Effector memory CD8-positive, alpha-beta T cell (primary cell): Measurements from ENCODE around the gene PLS3.
"Not testable (repeated sequence)": the region's sequence is repeated elsewhere in the genome, so short reads cannot be mapped to it uniquely, and the experiment has no call there.

Source experiments
- ATAC-seq: fragments of 150-1000 bp; cut with Tn5 transposase; replicated peaks from 2 replicates; pipeline ENCODE4 v1.10.0; 2021; ENCODE audit warnings: mild to moderate bottlenecking, moderate library complexity
- DNase-seq, 3 experiments: peaks; one replicate each; pipeline ENCODE4 v3.0.0; 2021
- H3K27ac Mint-ChIP-seq, 2 donors: one replicate each; pipeline ENCODE4 v1.8.0; 2022; ENCODE audit warnings: mild to moderate bottlenecking in 2 of 2, mixed read lengths in 2 of 2, moderate library complexity in 2 of 2
- H3K27me3 Mint-ChIP-seq, 2 donors: one replicate each; pipeline ENCODE4 v1.8.0; 2022; ENCODE audit warnings: mixed read lengths in 2 of 2
- H3K36me3 Mint-ChIP-seq: one replicate; pipeline ENCODE4 v1.8.0; 2022; ENCODE audit warnings: mild to moderate bottlenecking, moderate library complexity, mixed read lengths; ENCODE audit not compliant: insufficient read depth
- H3K4me1 Mint-ChIP-seq, 2 donors: one replicate each; pipeline ENCODE4 v1.8.0; 2022; ENCODE audit warnings: low read depth in 2 of 2, mixed read lengths in 2 of 2
- H3K4me3 Mint-ChIP-seq, 2 donors: one replicate each; pipeline ENCODE4 v1.8.0; 2022; ENCODE audit warnings: mild to moderate bottlenecking in 2 of 2, mixed read lengths in 2 of 2, moderate library complexity in 2 of 2
- H3K9me3 Mint-ChIP-seq, 2 donors: one replicate each; pipeline ENCODE4 v1.8.0; 2022; ENCODE audit warnings: mixed read lengths in 2 of 2
- total RNA-seq, 9 experiments: gene quantifications; one replicate each; lab custom pipeline; 2026; lab: John Stamatoyannopoulos, UW

The PLS3 gene, protein sequence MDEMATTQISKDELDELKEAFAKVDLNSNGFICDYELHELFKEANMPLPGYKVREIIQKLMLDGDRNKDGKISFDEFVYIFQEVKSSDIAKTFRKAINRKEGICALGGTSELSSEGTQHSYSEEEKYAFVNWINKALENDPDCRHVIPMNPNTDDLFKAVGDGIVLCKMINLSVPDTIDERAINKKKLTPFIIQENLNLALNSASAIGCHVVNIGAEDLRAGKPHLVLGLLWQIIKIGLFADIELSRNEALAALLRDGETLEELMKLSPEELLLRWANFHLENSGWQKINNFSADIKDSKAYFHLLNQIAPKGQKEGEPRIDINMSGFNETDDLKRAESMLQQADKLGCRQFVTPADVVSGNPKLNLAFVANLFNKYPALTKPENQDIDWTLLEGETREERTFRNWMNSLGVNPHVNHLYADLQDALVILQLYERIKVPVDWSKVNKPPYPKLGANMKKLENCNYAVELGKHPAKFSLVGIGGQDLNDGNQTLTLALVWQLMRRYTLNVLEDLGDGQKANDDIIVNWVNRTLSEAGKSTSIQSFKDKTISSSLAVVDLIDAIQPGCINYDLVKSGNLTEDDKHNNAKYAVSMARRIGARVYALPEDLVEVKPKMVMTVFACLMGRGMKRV
- 0.17 to 25.5 (median 1.3) reads per million in 9 experiments for total RNA-seq

DNA sequence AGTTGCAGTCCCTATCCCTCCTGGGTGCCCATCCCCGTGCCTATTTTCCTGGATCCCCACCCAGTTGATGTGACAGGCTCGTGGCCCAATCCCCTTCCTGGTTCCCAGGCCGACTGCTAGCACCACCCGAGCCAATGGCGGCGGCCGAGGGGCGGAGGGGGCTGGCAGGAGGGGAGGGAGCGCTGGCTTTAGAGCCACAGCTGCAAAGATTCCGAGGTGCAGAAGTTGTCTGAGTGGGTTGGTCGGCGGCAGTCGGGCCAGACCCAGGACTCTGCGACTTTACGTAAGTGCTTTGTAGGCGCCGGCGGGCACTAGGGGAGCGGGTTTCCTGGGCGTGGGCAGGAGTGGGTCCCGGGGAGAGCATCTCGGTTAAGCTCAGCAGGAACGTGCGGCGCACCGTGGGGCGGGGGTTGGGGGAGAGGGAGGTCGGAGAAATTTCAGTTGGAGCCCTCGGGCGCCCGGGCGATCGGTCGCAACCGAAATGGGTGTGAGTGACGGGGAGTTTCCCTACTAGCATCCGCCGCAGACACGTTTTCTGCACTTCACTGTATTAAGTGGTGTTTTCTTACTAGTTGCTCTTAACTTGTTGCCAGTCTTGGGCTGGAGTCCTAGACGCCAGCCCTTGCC lies at the start of gene PLS3:
TSS of gene PLS3 (plus strand) at position 197 of the 627 bp plus-strand sequence. CDS start 49,077 bp downstream, outside the sequence.
- H3K9me3 Mint-ChIP-seq = no peaks in the 10 kb centered on the region
- H3K36me3 Mint-ChIP-seq = no peaks in the 10 kb centered on the region
- no peak within 1 kb of the TSS for H3K27ac Mint-ChIP-seq
- DNase-seq = no peak
- H3K4me1 Mint-ChIP-seq = no peaks in the 10 kb centered on the region
- no peaks in the 10 kb centered on the region for H3K27me3 Mint-ChIP-seq
- no peak for ATAC-seq
- peak within 1 kb of the TSS in 1 of 2 donors; percentile 33 for H3K4me3 Mint-ChIP-seq

DNA sequence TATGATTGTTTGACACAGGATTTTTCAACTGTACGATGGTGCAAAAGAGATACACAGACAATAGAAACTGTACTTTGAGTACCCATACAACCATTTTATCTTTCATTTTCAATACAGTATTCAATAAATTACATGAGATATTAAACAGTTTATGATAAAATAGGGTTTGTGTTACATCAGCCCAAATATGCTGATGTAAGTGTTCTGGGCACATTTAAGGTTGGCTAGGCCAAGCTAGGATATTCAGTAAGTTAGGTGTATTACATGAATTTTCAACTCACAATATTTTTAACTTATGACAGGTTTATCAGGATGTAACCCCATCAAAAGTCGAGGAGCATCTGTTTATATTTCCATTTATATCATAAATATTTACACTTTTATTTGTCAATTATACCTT lies 42.9 kb upstream of the PLS3 start:
- Mint-ChIP-seq H3K9me3 (no peaks in the 10 kb centered on the region), H3K36me3 (no peaks in the 10 kb centered on the region), H3K27ac (no peak overlapping the region), H3K27me3 (no peaks in the 10 kb centered on the region), H3K4me3 (no peak overlapping the region), H3K4me1 (no peaks in the 10 kb centered on the region)
- ATAC-seq (no peak), DNase-seq (no peak)

DNA sequence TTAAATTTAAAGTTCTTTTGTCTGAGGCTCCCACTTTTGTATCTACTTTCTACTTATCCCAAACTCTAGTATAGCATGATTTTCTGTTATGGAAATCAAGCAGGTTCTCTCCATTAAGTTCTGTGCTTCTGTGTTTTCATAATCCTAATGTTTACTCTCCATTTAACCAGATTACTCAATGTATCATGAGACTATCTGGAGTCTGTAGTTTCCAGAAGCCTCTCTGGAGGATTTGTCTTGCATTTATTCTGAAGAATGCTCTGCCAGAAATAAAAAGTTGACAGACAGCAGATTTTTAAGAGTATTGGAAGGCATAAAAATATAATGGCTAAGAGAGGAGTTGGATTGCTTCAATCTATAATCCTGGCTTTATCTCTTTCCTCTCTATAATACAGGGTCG lies 39.2 kb upstream of the PLS3 start:
- ATAC-seq (no peak), DNase-seq (no peak)
- Mint-ChIP-seq H3K27me3 (no peaks in the 10 kb centered on the region), H3K9me3 (no peaks in the 10 kb centered on the region), H3K36me3 (no peaks in the 10 kb centered on the region), H3K27ac (no peak overlapping the region), H3K4me3 (no peak overlapping the region), H3K4me1 (no peaks in the 10 kb centered on the region)

DNA sequence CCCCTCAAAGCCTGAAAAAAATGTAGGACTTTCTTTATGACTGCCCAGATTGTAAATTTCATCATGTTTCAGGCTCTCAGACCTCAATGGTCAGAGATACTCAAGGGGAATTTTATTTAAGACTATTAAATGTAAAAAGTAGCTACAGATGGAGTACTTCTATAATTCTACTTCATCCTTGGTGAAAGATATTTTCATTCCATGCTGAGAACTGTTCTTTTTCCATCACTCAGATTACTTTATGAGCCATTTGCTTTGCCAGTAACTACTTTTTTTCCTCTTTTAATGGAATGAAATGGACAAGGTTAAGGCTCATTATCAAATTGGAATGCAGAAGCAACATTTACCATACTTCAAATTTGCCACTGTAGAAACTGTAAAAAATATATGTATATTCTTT lies 38.0 kb upstream of the PLS3 start:
- Mint-ChIP-seq H3K4me3 (no peak overlapping the region), H3K9me3 (no peaks in the 10 kb centered on the region), H3K27me3 (no peaks in the 10 kb centered on the region), H3K4me1 (no peaks in the 10 kb centered on the region), H3K36me3 (no peaks in the 10 kb centered on the region), H3K27ac (no peak overlapping the region)
- ATAC-seq (no peak), DNase-seq (no peak)

DNA sequence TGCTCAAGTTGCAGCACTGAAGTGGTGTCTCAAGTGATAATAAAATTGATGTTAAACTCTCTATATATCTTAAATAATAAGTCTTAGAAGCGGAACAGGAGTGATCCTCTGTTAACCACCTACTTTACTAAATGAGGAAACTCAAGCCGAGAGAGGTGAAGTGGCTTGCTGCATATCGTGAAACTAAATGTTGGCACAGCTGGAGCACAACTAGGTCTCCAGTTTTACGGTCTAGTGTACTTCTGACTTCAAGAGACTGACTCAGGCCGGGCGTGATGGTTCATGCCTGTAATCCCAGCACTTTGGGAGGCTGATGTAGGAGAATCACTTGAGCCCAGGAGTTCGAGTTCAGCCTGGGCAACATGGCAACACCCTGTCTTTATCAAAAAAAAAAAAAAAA lies 35.5 kb upstream of the PLS3 start:
- Mint-ChIP-seq H3K9me3 (no peaks in the 10 kb centered on the region), H3K4me1 (no peaks in the 10 kb centered on the region), H3K36me3 (no peaks in the 10 kb centered on the region), H3K27ac (no peak overlapping the region), H3K4me3 (no peak overlapping the region), H3K27me3 (no peaks in the 10 kb centered on the region)
- DNase-seq (no peak), ATAC-seq (no peak)

DNA sequence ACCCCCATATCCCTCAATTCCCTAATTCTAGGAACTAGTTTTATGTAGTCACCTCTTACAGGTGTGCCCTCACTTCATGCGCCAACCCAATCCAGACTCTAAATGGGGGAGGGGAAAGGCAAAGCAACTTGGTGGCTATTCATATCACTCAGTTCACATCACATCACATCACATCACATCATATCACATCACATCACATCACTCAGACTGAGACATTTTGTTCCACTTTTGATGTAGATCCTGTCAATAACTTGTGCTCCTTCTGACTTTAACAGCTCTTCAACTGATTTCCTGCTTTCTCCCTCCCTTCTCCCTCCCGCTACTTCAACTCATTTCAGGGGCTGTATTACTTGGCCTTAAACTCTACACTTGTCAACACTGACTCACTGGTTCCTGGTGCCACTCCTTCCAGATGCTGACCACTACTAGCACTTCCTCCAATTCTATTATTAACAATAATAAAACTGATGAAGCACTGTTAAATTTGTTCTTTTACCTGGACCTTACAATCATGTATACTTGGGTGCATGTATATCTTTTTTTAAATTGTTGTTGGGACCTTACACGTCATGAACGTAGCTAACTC lies 29.1 kb upstream of the PLS3 start:
- DNase-seq (no peak), ATAC-seq (no peak)
- Mint-ChIP-seq H3K4me1 (no peaks in the 10 kb centered on the region), H3K27ac (no peak overlapping the region), H3K27me3 (no peaks in the 10 kb centered on the region), H3K9me3 (peaks cover 0 to 2% of the 10 kb centered on the region in 2 donors), H3K4me3 (no peak overlapping the region), H3K36me3 (peaks cover 2% of the 10 kb centered on the region)

DNA sequence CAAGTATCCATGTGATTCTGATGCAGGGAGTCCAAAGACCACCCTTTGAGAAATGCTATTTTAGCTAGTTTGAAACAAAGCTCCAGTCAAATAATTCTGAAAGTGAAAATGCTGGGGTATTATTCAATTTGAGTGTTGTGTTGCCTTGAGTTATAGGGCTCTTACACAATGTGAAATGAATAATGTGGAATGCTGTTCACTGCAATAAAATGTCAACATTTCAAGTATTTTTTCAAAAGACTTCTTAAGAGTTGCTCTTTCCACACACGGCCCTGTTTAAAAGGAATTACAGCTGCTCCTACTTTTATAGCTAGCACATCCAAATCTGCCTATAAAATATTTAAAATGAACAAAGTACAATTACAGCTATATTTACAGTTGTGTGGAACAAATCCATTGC lies 27.5 kb upstream of the PLS3 start:
- peaks cover 0 to 2% of the 10 kb centered on the region in 2 donors for H3K9me3 Mint-ChIP-seq
- H3K4me3 Mint-ChIP-seq = no peak overlapping the region
- H3K4me1 Mint-ChIP-seq = no peaks in the 10 kb centered on the region

DNA sequence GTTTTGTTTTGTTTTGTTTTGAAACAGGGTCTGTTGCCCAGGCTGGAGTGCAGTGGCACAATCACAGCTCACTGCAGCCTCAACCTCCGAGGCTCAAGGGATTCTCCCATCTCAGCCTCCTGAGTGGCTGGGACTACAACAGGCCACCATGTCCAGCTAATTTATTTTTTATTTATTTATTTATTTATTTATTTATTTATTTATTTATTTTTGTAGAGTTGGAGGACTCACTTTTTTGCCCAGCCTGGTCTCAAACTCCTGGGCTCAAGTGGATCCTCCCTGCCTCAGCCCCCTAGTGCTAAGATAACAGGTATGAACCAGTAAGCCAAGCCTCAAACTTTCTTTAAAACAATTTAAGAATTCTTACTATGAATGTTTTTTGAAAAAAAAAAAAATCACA lies 26.6 kb upstream of the PLS3 start:
- Mint-ChIP-seq H3K27me3 (no peaks in the 10 kb centered on the region), H3K4me1 (no peaks in the 10 kb centered on the region), H3K9me3 (peaks cover 0 to 2% of the 10 kb centered on the region in 2 donors), H3K4me3 (no peak overlapping the region), H3K27ac (no peak overlapping the region), H3K36me3 (peaks cover 2% of the 10 kb centered on the region)
- ATAC-seq (no peak), DNase-seq (no peak)

More for the DNA sequence above, 27.5 kb upstream of the PLS3 start:
- no peaks in the 10 kb centered on the region for H3K27me3 Mint-ChIP-seq
- H3K36me3 Mint-ChIP-seq = peaks cover 2% of the 10 kb centered on the region
- ATAC-seq = no peak
- no peak overlapping the region for H3K27ac Mint-ChIP-seq
- DNase-seq = no peak

DNA sequence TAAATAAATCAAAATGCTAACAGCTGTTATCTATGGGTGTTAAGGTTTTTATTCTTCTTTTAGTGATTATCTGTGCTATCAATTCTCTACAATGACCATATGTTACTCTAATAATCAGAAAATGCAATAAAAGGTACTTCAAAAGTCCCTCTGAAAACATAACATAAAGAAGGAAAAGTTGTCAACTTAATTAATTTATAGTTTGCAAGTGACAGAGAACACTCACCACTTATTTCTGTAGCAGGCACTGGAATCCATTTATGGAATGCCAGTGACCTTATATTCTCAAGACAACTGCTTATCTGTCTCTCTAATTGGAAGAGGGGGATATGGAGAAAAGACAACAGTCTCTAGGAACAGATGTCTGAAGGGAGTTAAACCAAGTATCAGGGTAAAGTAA lies 25.6 kb upstream of the PLS3 start:
- DNase-seq = no peak
- H3K27me3 Mint-ChIP-seq = no peaks in the 10 kb centered on the region
- no peaks in the 10 kb centered on the region for H3K4me1 Mint-ChIP-seq
- peaks cover 2% of the 10 kb centered on the region for H3K36me3 Mint-ChIP-seq
- ATAC-seq = no peak
- H3K4me3 Mint-ChIP-seq = no peak overlapping the region
- peaks cover 0 to 2% of the 10 kb centered on the region in 2 donors for H3K9me3 Mint-ChIP-seq
- no peak overlapping the region for H3K27ac Mint-ChIP-seq

DNA sequence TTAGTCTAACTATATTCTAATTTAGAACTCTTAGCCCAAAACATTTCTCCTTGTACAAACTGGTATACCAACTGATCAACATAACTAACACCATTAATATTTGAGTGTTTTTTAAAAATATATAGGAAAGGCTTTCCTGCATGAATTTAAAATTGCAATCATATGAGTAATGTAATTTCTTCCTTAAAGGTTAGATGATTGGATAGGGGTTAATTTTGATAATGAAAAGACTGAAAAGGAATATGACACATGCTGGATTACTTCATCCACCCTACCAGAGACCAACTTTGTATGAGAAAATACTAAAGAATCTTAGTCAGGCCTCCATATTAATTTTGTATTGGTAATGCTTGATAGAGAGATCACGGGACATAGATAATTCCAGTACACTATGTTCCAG lies 25.1 kb upstream of the PLS3 start:
- Mint-ChIP-seq H3K4me1 (no peaks in the 10 kb centered on the region), H3K27ac (no peak overlapping the region), H3K27me3 (no peaks in the 10 kb centered on the region), H3K36me3 (peaks cover 2% of the 10 kb centered on the region), H3K4me3 (no peak overlapping the region), H3K9me3 (peaks cover 0 to 2% of the 10 kb centered on the region in 2 donors)
- no peak for ATAC-seq
- no peak for DNase-seq

DNA sequence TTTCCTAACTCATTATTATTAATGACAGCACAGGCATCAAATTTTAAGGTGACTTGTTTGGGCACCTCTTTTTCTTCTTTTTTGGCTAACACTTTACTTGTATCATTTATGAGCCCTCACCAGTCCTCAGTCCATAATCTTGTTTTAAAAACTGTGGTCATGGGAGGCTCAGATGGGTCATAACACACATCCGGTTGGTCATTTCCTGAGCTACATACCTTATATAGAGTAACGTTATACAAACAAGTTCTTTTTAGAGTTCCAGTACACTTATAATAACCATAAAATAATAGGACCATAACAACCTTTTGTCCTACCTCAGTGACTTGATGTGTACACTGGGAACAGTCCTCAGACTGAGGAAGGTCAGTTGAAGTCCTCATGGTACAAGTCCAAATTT lies 21.1 kb upstream of the PLS3 start:
- H3K36me3 Mint-ChIP-seq = no peaks in the 10 kb centered on the region
- H3K4me1 Mint-ChIP-seq = no peaks in the 10 kb centered on the region
- no peak overlapping the region for H3K4me3 Mint-ChIP-seq
- H3K27ac Mint-ChIP-seq = no peak overlapping the region
- H3K27me3 Mint-ChIP-seq = no peaks in the 10 kb centered on the region
- H3K9me3 Mint-ChIP-seq = peaks cover 2 to 9% of the 10 kb centered on the region in 2 donors
- DNase-seq = no peak
- ATAC-seq = no peak

DNA sequence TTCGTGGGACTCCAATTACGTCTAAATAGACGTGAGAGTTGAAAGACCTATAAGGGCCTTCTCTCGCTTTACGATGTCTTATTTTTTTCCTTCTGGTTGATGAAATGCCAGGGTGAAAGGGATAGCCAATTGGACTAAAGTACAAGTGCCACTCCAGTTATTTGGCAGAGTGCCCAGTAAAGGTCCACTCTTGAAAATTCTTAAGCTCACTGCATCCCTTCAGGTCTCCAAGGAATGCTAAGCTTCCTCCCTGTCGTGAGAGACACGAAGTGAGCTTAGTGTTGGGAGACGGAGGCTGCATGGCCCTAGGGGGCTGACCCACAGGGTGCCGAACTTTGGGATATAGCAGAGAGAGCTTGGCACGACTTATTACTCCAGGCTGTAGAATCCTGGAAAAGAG lies 19.9 kb upstream of the PLS3 start:
- H3K9me3 Mint-ChIP-seq, H3K36me3 Mint-ChIP-seq, H3K27me3 Mint-ChIP-seq: not testable (repeated sequence)

DNA sequence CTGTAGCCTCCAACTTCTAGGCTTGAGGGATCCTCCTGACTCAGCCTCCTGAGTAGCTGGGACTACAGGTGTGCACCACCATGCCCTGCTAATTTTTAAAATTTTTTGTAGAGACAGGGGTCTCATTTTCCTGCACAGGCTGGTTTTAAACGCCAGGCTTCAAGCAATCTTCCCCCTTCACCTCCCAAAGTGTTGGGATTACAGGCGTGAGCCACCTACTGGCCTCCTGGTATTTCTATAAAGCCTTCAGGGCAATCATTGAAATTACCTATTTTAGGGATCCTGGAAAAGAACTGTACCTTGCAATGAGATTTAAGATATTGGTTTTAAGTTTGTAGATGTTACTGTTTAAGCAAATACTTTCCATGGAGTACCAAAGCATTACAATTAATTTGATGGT lies 13.5 kb upstream of the PLS3 start:
- no peak for ATAC-seq
- H3K4me3 Mint-ChIP-seq = no peak overlapping the region
- no peak for DNase-seq
- no peaks in the 10 kb centered on the region for H3K4me1 Mint-ChIP-seq
- no peaks in the 10 kb centered on the region for H3K27me3 Mint-ChIP-seq
- no peaks in the 10 kb centered on the region for H3K36me3 Mint-ChIP-seq
- peaks cover 2 to 9% of the 10 kb centered on the region in 2 donors for H3K9me3 Mint-ChIP-seq
- no peak overlapping the region for H3K27ac Mint-ChIP-seq

More for the DNA sequence above, 19.9 kb upstream of the PLS3 start:
- H3K4me1 Mint-ChIP-seq, H3K4me3 Mint-ChIP-seq, ATAC-seq, DNase-seq, H3K27ac Mint-ChIP-seq: not testable (repeated sequence)
